Stomach (tissue), 9 donors: ENCODE data around the gene KCNJ14. TPM values are rescaled to one million over a fixed set of nuclear protein-coding genes. Genes with fewer than 3 reads are reported as not detected.

ENCODE experiments used
- DNase-seq, 2 donors: peaks; one replicate each; pipeline versions ENCODE4 v3.0.0 to v3.0.0-alpha.2; 2013 to 2019
- H3K27ac ChIP-seq, 5 donors: fragments of 200-600 bp in 4 of 5; sonication (generic) in 4 of 5; one replicate each; pipeline ENCODE4 v1.5.1; 2013 to 2019; ENCODE audit warnings: mild to moderate bottlenecking in 1 of 5, moderate library complexity in 1 of 5
- H3K27me3 ChIP-seq, 3 donors: fragments of 200-600 bp; sonication (generic); one replicate each; pipeline ENCODE4 v1.5.1; 2017 to 2019; ENCODE audit warnings: mixed run types in 1 of 3
- H3K36me3 ChIP-seq, 4 donors: fragments of 200-600 bp; sonication (generic); 1 replicate in 3 of 4; 2 replicates in 1 of 4; pipeline ENCODE4 v1.5.1; 2016 to 2019
- H3K4me1 ChIP-seq, 4 donors: fragments of 200-600 bp; sonication (generic); one replicate each; pipeline ENCODE4 v1.5.1; 2016 to 2019
- H3K4me3 ChIP-seq, 4 donors: fragments of 200-600 bp; sonication (generic) in 3 of 4; one replicate each; pipeline ENCODE4 v1.5.1; 2016 to 2019; ENCODE audit warnings: mild to moderate bottlenecking in 1 of 4
- H3K9me3 ChIP-seq, 4 donors: fragments of 200-600 bp; sonication (generic); one replicate each; pipeline ENCODE4 v1.5.1; 2016 to 2019
- EP300 ChIP-seq: sonication (generic); formaldehyde crosslinking; IDR thresholded peaks from one replicate; pipeline ENCODE4 v1.6.1; 2017; ENCODE audit warnings: antibody characterized with exemption
- POLR2A ChIP-seq, 4 donors: fragments of 450-650 bp; IDR thresholded peaks; one replicate each; pipeline ENCODE4 v1.6.1; 2016; ENCODE audit warnings: antibody characterized with exemption in 4 of 4, control low read depth in 2 of 4, mild to moderate bottlenecking in 1 of 4, moderate library complexity in 1 of 4
- POLR2AphosphoS5 ChIP-seq, 3 donors: sonication (generic); formaldehyde crosslinking; IDR thresholded peaks; one replicate each; pipeline ENCODE4 v1.6.1; 2016; ENCODE audit warnings: antibody characterized with exemption in 3 of 3
- WGBS, 5 donors: extraction: QIAGEN DNeasy Blood & Tissue Kit in 3 of 5; methylation state at CpG; one replicate each; pipeline versions ENCODE4 v1.1.5 to v1.1.7; 2013 to 2018; 5-methylcytosine and 5-hydroxymethylcytosine counted together
- intact Hi-C: fragments of 100-400 bp; cut with DNase I; formaldehyde crosslinking; loops from one replicate; pipeline ENCODE4 v1.15.1; 2023; ENCODE audit warnings: low total_unique reads
- polyA plus RNA-seq, 3 donors: library from polyadenylated mRNA; stranded (reverse); fragments of 200-250 nt; gene quantifications; one replicate each; pipeline ENCODE4 v1.2.3, GENCODE V29; 2013
- total RNA-seq, 5 donors: library from RNA; depleted of rRNA; stranded (reverse); fragments of >200 nt; gene quantifications; one replicate each; pipeline versions ENCODE4 v1.1.0 to v1.2.3, GENCODE V29; 2014 to 2016
- TF ChIP-seq, protein P1 (sequence below), 7 experiments: fragments of 450-650 bp in 4 of 7; fragments of 200-600 bp in 3 of 7; sonication (generic) in 3 of 7; IDR thresholded peaks; one replicate each; pipeline ENCODE4 v1.5.1; 2016 to 2019; ENCODE audit warnings: antibody characterized with exemption in 7 of 7, control low read depth in 2 of 7, mild to moderate bottlenecking in 1 of 7
- donor health status: healthy with polysubstance abuse.
- donor health status: Bipolar disorder and iron deficiency.
- donor health status: healthy.

KCNJ14 gene
- total and polyA plus RNA-seq, 8 donors, result 0.19 to 4.6 (median 0.92) TPM; not detected in 3

DNA sequence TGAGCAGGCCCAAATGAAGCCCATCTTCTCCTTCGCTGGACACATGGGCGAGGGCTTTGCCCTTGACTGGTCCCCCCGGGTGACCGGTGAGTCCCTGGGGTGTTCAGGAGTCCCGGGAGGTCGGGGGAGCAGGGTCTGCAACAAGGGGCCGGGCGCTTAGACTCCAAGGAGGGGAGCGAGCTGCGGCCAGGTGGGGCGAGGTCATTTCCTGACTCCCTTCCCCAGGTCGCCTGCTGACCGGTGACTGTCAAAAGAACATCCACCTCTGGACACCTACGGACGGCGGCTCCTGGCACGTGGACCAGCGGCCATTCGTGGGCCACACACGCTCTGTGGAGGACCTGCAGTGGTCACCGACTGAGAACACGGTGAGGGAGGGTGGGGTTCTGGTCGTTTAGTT lies 4.9 kb upstream of the KCNJ14 start:
- Histone ChIP-seq H3K9me3 (no peaks in the 10 kb centered on the region), H3K27ac (no peak overlapping the region), H3K36me3 (peaks cover 44 to 86% (median 84%) of the 10 kb centered on the region in 4 donors), H3K27me3 (no peaks in the 10 kb centered on the region), H3K4me3 (no peak overlapping the region), H3K4me1 (peaks cover 4 to 42% (median 25%) of the 10 kb centered on the region in 4 donors)
- 94 to 96% (median 95%) methylated on average over 20 to 23 of the region's 23 CpGs for WGBS, 5 donors
- intact Hi-C loops, result no loop called here
- TF ChIP-seq POLR2A (IDR thresholded peaks at IDR 0.05) (no peak), EP300 (no peak), POLR2AphosphoS5 (IDR thresholded peaks at IDR 0.05) (no peak)
- TF ChIP-seq, protein P1, sequence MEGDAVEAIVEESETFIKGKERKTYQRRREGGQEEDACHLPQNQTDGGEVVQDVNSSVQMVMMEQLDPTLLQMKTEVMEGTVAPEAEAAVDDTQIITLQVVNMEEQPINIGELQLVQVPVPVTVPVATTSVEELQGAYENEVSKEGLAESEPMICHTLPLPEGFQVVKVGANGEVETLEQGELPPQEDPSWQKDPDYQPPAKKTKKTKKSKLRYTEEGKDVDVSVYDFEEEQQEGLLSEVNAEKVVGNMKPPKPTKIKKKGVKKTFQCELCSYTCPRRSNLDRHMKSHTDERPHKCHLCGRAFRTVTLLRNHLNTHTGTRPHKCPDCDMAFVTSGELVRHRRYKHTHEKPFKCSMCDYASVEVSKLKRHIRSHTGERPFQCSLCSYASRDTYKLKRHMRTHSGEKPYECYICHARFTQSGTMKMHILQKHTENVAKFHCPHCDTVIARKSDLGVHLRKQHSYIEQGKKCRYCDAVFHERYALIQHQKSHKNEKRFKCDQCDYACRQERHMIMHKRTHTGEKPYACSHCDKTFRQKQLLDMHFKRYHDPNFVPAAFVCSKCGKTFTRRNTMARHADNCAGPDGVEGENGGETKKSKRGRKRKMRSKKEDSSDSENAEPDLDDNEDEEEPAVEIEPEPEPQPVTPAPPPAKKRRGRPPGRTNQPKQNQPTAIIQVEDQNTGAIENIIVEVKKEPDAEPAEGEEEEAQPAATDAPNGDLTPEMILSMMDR (IDR thresholded peaks at IDR 0.05), result no peak
- no peak for DNase-seq

DNA sequence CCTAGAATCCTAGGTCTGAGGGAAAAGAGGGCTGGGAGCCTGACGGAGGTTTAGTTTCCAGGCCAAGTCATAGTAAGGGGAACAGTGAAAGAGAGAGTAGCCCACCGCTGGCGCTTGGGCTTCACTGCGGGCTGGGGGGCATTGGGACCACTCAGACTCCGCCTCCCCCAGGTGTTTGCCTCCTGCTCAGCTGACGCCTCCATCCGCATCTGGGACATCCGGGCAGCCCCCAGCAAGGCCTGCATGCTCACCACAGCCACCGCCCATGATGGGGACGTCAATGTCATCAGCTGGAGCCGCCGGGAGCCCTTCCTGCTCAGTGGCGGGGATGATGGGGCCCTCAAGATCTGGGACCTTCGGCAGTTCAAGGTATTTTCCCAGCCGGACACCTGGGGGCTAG lies 4.5 kb upstream of the KCNJ14 start:
- peaks cover 4 to 44% (median 25%) of the 10 kb centered on the region in 4 donors for H3K4me1 ChIP-seq
- no peaks in the 10 kb centered on the region for H3K9me3 ChIP-seq
- TF ChIP-seq POLR2A (IDR thresholded peaks at IDR 0.05), result no peak
- no peak overlapping the region for H3K27ac ChIP-seq
- H3K4me3 ChIP-seq, result no peak overlapping the region
- no peak for DNase-seq
- intact Hi-C loops, result no loop called here
- H3K36me3 ChIP-seq, result peaks cover 44 to 90% (median 88%) of the 10 kb centered on the region in 4 donors
- no peaks in the 10 kb centered on the region for H3K27me3 ChIP-seq
- 95 to 97% (median 97%) methylated on average over 13 to 15 of the region's 15 CpGs for WGBS, 5 donors

DNA sequence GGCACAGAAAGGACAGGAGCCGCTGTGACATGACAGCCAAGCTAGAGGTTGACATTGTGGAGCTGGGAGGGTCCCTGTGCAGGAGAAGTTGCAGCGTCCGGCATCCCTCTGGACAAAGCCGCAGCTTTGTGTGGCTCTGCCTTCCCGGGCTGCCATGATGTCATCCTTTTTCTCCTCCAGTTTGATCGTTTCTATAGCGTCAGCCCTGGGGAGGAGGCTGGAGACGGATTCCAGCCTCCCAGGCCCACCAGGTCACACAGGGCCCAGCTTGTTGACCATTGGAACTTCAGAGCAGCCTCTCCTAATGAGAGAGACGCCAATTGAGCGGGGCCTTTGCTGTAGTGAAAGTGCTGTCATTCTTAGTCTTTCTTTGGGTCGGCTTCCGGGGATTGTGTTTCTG lies 3.8 kb upstream of the KCNJ14 start:
- no peaks in the 10 kb centered on the region for H3K27me3 ChIP-seq
- intact Hi-C loops, result no loop called here
- TF ChIP-seq POLR2AphosphoS5 (IDR thresholded peaks at IDR 0.05) (no peak), EP300 (no peak), POLR2A (IDR thresholded peaks at IDR 0.05) (no peak)
- TF ChIP-seq, protein P1 (IDR thresholded peaks at IDR 0.05), result no peak
- no peak overlapping the region for H3K4me3 ChIP-seq
- WGBS, 5 donors, result 89 to 92% (median 90%) methylated on average over 12 of the region's 12 CpGs
- peaks cover 46 to 98% (median 96%) of the 10 kb centered on the region in 4 donors for H3K36me3 ChIP-seq
- H3K9me3 ChIP-seq, result no peaks in the 10 kb centered on the region
- peak overlapping the region in 3 of 5 donors; percentile 11 to 20 (median 20) for H3K27ac ChIP-seq
- DNase-seq, result no peak
- H3K4me1 ChIP-seq, result peaks cover under 1 to 39% (median 17%) of the 10 kb centered on the region in 4 donors

DNA sequence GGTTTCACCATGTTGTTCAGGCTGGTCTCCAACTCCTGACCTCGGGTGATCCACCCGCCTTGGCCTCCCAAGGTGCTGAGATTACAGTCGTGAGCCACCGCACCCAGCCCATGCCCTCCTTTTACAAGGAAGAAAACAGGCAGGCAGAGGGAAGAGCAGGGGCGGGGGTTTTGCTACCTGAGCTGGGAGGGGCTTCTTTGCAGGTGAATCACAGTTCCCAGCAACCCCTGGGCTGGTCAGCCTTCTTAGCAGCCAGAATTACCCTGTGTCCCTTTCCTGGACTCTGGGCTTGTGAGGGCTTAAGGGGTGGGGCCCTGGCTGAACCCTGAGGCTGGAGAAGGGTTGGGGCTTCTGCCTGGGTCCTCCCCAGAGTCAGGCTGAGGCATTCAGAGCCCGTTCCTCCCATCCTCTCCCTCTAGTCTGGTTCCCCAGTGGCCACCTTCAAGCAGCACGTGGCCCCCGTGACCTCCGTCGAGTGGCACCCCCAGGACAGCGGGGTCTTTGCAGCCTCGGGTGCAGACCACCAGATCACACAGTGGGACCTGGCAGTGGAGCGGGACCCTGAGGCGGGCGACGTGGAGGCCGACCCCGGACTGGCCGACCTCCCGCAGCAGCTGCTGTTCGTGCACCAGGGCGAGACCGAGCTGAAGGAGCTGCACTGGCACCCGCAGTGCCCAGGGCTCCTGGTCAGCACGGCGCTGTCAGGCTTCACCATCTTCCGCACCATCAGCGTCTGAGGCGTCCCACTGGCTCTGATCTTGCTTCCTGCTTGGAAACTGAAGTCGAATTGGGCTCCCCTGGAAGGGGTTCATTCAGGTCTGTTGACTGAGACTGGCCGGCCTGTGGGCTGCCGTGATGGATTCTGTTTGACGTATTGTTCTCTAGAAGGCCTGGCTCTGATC lies 2.8 kb upstream of the KCNJ14 start:
- 83 to 90% (median 86%) methylated on average over 27 to 33 of the region's 33 CpGs for WGBS, 5 donors
- DNase-seq, result peak; percentile 39 to 77
- Histone ChIP-seq H3K4me3 (no peak overlapping the region), H3K27ac (peak overlapping the region in 2 of 5 donors; percentile 20), H3K36me3 (peaks cover 47 to 100% (median 99%) of the 10 kb centered on the region in 4 donors), H3K9me3 (no peaks in the 10 kb centered on the region), H3K4me1 (peaks cover 0 to 29% (median 11%) of the 10 kb centered on the region in 4 donors), H3K27me3 (no peaks in the 10 kb centered on the region)
- intact Hi-C loops, result no loop called here
- TF ChIP-seq, protein P1 (IDR thresholded peaks at IDR 0.05), result no peak
- TF ChIP-seq POLR2AphosphoS5 (IDR thresholded peaks at IDR 0.05), result peak in 1 of 3 donors; percentile 15
- TF ChIP-seq EP300, result no peak
